ENCODE measurements around the gene GLUL. TPM values are rescaled to one million over a fixed set of nuclear protein-coding genes. Genes with fewer than 3 reads are reported as not detected.
"Not testable (repeated sequence)": the region's sequence is repeated elsewhere in the genome, so short reads cannot be mapped to it uniquely, and the experiment has no call there.

Gene GLUL
- total RNA-seq, 1 donor from 2014 or later, result 289 TPM

- DNase-seq (ENCODE audit: low spot score in 2 of 2) (no peak), FAIRE-seq (no peak)
These were observed 21.1 kb downstream of the GLUL start for GRCh38 chr1:182370532-182370931.

- no peak for DNase-seq (ENCODE audit: low spot score in 2 of 2)
- no peak for FAIRE-seq
These were observed 22.7 kb downstream of the GLUL start for GRCh38 chr1:182368903-182369302.

- FAIRE-seq, result no peak
These were observed 23.2 kb downstream of the GLUL start for GRCh38 chr1:182368358-182368757.

GRCh38 chr1:182367926-182368325 is 23.7 kb downstream of the GLUL start:
- no peak for FAIRE-seq
- DNase-seq (ENCODE audit: low spot score in 2 of 2), result no peak

More at GRCh38 chr1:182368358-182368757, 23.2 kb downstream of the GLUL start:
- no peak for DNase-seq (ENCODE audit: low spot score in 2 of 2)

GRCh38 chr1:182366596-182366995 is 25.0 kb downstream of the GLUL start:
- no peak for DNase-seq (ENCODE audit: low spot score in 2 of 2)
- FAIRE-seq, result no peak

- no peak for DNase-seq (ENCODE audit: low spot score in 2 of 2)
- FAIRE-seq, result no peak
These were observed 31.9 kb downstream of the GLUL start for GRCh38 chr1:182359645-182360044.

GRCh38 chr1:182357913-182358312 is 33.7 kb downstream of the GLUL start:
- DNase-seq (ENCODE audit: low spot score in 2 of 2), result no peak

GRCh38 chr1:182357171-182357570 is 34.4 kb downstream of the GLUL start:
- no peak for FAIRE-seq
- no peak for DNase-seq (ENCODE audit: low spot score in 2 of 2)

More at GRCh38 chr1:182357913-182358312, 33.7 kb downstream of the GLUL start:
- FAIRE-seq, result no peak

GRCh38 chr1:182355723-182356098 is 35.9 kb downstream of the GLUL start:
- DNase-seq (ENCODE audit: low spot score in 2 of 2) (no peak), FAIRE-seq (no peak)

GRCh38 chr1:182351790-182352364 is 39.7 kb downstream of the GLUL start:
- DNase-seq (ENCODE audit: low spot score in 2 of 2) (no peak), FAIRE-seq (no peak)

- FAIRE-seq, result no peak
- DNase-seq (ENCODE audit: low spot score in 2 of 2), result no peak
These were observed 40.8 kb downstream of the GLUL start for GRCh38 chr1:182350839-182351238.

- FAIRE-seq (no peak), DNase-seq (ENCODE audit: low spot score in 2 of 2) (no peak)
These were observed 42.4 kb downstream of the GLUL start for GRCh38 chr1:182348961-182349747.

GRCh38 chr1:182347019-182347418 is 44.6 kb downstream of the GLUL start:
- FAIRE-seq (no peak), DNase-seq (ENCODE audit: low spot score in 2 of 2) (no peak)

GRCh38 chr1:182340233-182341058 is 51.1 kb downstream of the GLUL start:
- no peak for FAIRE-seq

GRCh38 chr1:182339684-182340083 is 51.9 kb downstream of the GLUL start:
- FAIRE-seq (no peak), DNase-seq (ENCODE audit: low spot score in 2 of 2) (no peak)

More at GRCh38 chr1:182340233-182341058, 51.1 kb downstream of the GLUL start:
- DNase-seq (ENCODE audit: low spot score in 2 of 2), result no peak

GRCh38 chr1:182338806-182339370 is 52.7 kb downstream of the GLUL start:
- FAIRE-seq (no peak), DNase-seq (ENCODE audit: low spot score in 2 of 2) (no peak)

GRCh38 chr1:182337736-182338571 is 53.6 kb downstream of the GLUL start:
- DNase-seq (ENCODE audit: low spot score in 2 of 2), result no peak
- no peak for FAIRE-seq

- no peak for FAIRE-seq
- DNase-seq (ENCODE audit: low spot score in 2 of 2), result no peak
These were observed 55.6 kb downstream of the GLUL start for GRCh38 chr1:182335771-182336566.

- not testable (repeated sequence) for FAIRE-seq; DNase-seq (ENCODE audit: low spot score in 2 of 2)
These were observed 58.5 kb downstream of the GLUL start for GRCh38 chr1:182333071-182333571.
